GM12878 (cell line): ENCODE measurements around the gene CNGB1. TPM values are rescaled to one million over a fixed set of nuclear protein-coding genes. Genes with fewer than 3 reads are reported as not detected.

Source experiments
- ATAC-seq: fragments of 200-7000 bp; cut with Tn5 transposase; 3 replicates; pipeline ENCODE4 v1.9.1; 2020; ENCODE audit warnings: mild to moderate bottlenecking, moderate library complexity
- BruUV-seq: library from RNA; stranded (reverse); fragments of 400-500 nt; replicated peaks from 2 replicates; lab custom pipeline; 2021; lab: Mats Ljungman, UMichigan
- CTCF ChIA-PET: fragments of 300-600 bp; sonication (Branson Sonifier 250); formaldehyde crosslinking; extraction: SDS; loops from one replicate; lab custom pipeline; 2021; ENCODE audit warnings: inconsistent platforms; lab: Yijun Ruan, JAX
- POLR2A ChIA-PET: fragments of 350-600 bp; formaldehyde crosslinking; extraction: SDS; loops from one replicate; lab custom pipeline; 2021; ENCODE audit warnings: inconsistent platforms; lab: Charles Lee
- RAD21 ChIA-PET: fragments of 300-600 bp; sonication (Branson Sonifier 250); formaldehyde crosslinking; loops from one replicate; lab custom pipeline; 2023; ENCODE audit warnings: antibody characterized with exemption; ENCODE audit not compliant: unreplicated experiment; lab: Charles Lee
- SMC1A ChIA-PET: fragments of 300-600 bp; sonication (Branson Sonifier 250); formaldehyde crosslinking; loops from one replicate; lab custom pipeline; 2023; ENCODE audit not compliant: unreplicated experiment, uncharacterized antibody; lab: Charles Lee
- DNase-seq: peaks from one replicate; pipeline ENCODE4 v3.0.0-alpha.2; 2011; ENCODE audit warnings: low read depth, low spot score
- FAIRE-seq: peaks from 3 replicates; lab custom pipeline; 2011; peaks lifted over from hg19 to GRCh38; lab: Jason Lieb, UNC
- H2AFZ ChIP-seq: 2 replicates; pipeline ENCODE4 v1.6.0; 2011; ENCODE audit warnings: low read depth, low read length, control low read depth; ENCODE audit not compliant: control insufficient read depth
- H3K27ac ChIP-seq: 2 replicates; pipeline ENCODE4 v1.5.1; 2011; ENCODE audit warnings: control low read depth; ENCODE audit not compliant: control insufficient read depth, insufficient read depth
- H3K27me3 ChIP-seq, 2 experiments: replicated peaks in 1 of 2; 2 replicates each; pipeline versions ENCODE4 v1.6.0 to v1.6.1; 2011; ENCODE audit warnings: low read length in 1 of 2; ENCODE audit not compliant: control insufficient read depth in 2 of 2, insufficient read depth in 2 of 2
- H3K36me3 ChIP-seq, 2 experiments: 2 replicates each; pipeline ENCODE4 v1.5.1; 2011; ENCODE audit warnings: low read length in 1 of 2; ENCODE audit not compliant: control insufficient read depth in 2 of 2, insufficient read depth in 2 of 2
- H3K4me1 ChIP-seq: 2 replicates; pipeline ENCODE4 v1.6.1; 2011; ENCODE audit warnings: mild to moderate bottlenecking, low read length, moderate library complexity, mixed read lengths; ENCODE audit not compliant: control insufficient read depth, insufficient read depth
- H3K4me2 ChIP-seq: 2 replicates; pipeline ENCODE4 v1.6.0; 2011; ENCODE audit warnings: control low read depth; ENCODE audit not compliant: control insufficient read depth, insufficient read depth
- H3K4me3 ChIP-seq: fragments of 200-600 bp; sonication (generic); 2 replicates; pipeline ENCODE4 v1.5.1; 2016
- H3K79me2 ChIP-seq: 2 replicates; pipeline ENCODE4 v1.6.0; 2011; ENCODE audit warnings: low read length; ENCODE audit not compliant: control insufficient read depth, insufficient read depth
- H3K9ac ChIP-seq: 2 replicates; pipeline ENCODE4 v1.8.0; 2011; ENCODE audit warnings: low read length, control low read depth, mixed read lengths; ENCODE audit not compliant: control insufficient read depth, insufficient read depth
- H3K9me3 ChIP-seq: replicated peaks from 3 replicates; pipeline ENCODE4 v1.5.1; 2011; ENCODE audit warnings: mild to moderate bottlenecking, low read length; ENCODE audit not compliant: control insufficient read depth, insufficient read depth
- H4K20me1 ChIP-seq: 2 replicates; pipeline ENCODE4 v1.6.0; 2011; ENCODE audit not compliant: control insufficient read depth, insufficient read depth
- ATF7 ChIP-seq: fragments of 450-650 bp; IDR thresholded peaks from 2 replicates; pipeline ENCODE4 v1.6.1; 2016; ENCODE audit warnings: low read depth, mild to moderate bottlenecking
- BCL11A ChIP-seq: IDR thresholded peaks from 2 replicates; pipeline ENCODE4 v1.6.1; 2011; ENCODE audit warnings: low read depth, low read length
- BMI1 ChIP-seq: fragments of 450-650 bp; IDR thresholded peaks from 2 replicates; pipeline ENCODE4 v1.6.1; 2016; ENCODE audit warnings: mild to moderate bottlenecking, moderate library complexity, borderline replicate concordance
- CHD2 ChIP-seq: IDR thresholded peaks from 2 replicates; pipeline ENCODE4 v1.6.1; 2011; ENCODE audit warnings: low read depth, low read length, improper control_type of control experiment, borderline replicate concordance
- MEF2A ChIP-seq: IDR thresholded peaks from 2 replicates; pipeline ENCODE4 v1.6.1; 2011; ENCODE audit warnings: low read depth, mild to moderate bottlenecking, low read length, moderate library complexity; ENCODE audit not compliant: insufficient read depth
- MXI1 ChIP-seq: fragments of 150-350 bp; IDR thresholded peaks from 2 replicates; pipeline ENCODE4 v1.6.1; 2011; ENCODE audit warnings: low read depth, mild to moderate bottlenecking, inconsistent platforms, low read length, improper control_type of control experiment
- RCOR1 ChIP-seq: conservative IDR thresholded peaks from 2 replicates; pipeline ENCODE4 v1.6.1; 2012; ENCODE audit warnings: low read depth, low read length, improper control_type of control experiment
- SMC3 ChIP-seq: IDR thresholded peaks from 2 replicates; pipeline ENCODE4 v1.6.1; 2011; ENCODE audit warnings: low read length, improper control_type of control experiment, borderline replicate concordance
- SREBF1 ChIP-seq: IDR thresholded peaks from 2 replicates; pipeline ENCODE4 v1.6.1; 2012; ENCODE audit warnings: mild to moderate bottlenecking, low read length
- SRF ChIP-seq, 2 experiments: IDR thresholded peaks; 2 replicates each; pipeline ENCODE4 v1.6.1; 2011; ENCODE audit warnings: low read depth in 2 of 2, low read length in 2 of 2, mild to moderate bottlenecking in 1 of 2, moderate library complexity in 1 of 2
- SUZ12 ChIP-seq: fragments of 200-600 bp; sonication (generic); IDR thresholded peaks from one replicate; pipeline ENCODE4 v1.6.1; 2018; ENCODE audit warnings: antibody characterized with exemption, mild to moderate bottlenecking; ENCODE audit not compliant: unreplicated experiment
- YBX1 ChIP-seq: fragments of 450-650 bp; IDR thresholded peaks from 2 replicates; pipeline ENCODE4 v1.6.1; 2016; ENCODE audit warnings: antibody characterized with exemption
- WGBS: methylation state at CpG from one replicate; pipeline ENCODE4 v1.1.6; 2016; ENCODE audit warnings: low lambda C conversion rate; ENCODE audit not compliant: insufficient replicate concordance, insufficient coverage; ENCODE audit errors: missing lambda C conversion rate; 5-methylcytosine and 5-hydroxymethylcytosine counted together
- in situ Hi-C: fragments of 300-500 bp; cut with MboI; formaldehyde crosslinking; loops from 9 replicates; pipeline ENCODE4 v1.14.3; 2018; ENCODE audit warnings: mixed read lengths
- intact Hi-C: fragments of 100-400 bp; cut with micrococcal nuclease; formaldehyde crosslinking; loops from one replicate; pipeline ENCODE4 v1.14.2; 2022; ENCODE audit not compliant: unreplicated experiment
- polyA plus RNA-seq, 11 experiments: library from polyadenylated mRNA; depleted of rRNA in 4 of 11; unstranded in 6 of 11; stranded (reverse) in 5 of 11; fragments of >200 nt; fragmentation: Nextera tagmentation in 4 of 11; fragmentation: Illumina TruSeq in 1 of 11; extraction: Ambion mirVana in 4 of 11; extraction: Trizol in 1 of 11; gene quantifications; 1 replicate in 1 of 11; 2 replicates in 10 of 11; pipeline versions ENCODE4 v1.2.1 to v1.2.3, GENCODE V29; 2011 to 2016; ENCODE audit warnings: inconsistent platforms in 2 of 11, missing spikeins in 2 of 11, low read depth in 1 of 11
- total RNA-seq, 4 experiments: library from RNA; depleted of rRNA in 3 of 4; stranded (reverse); fragments of >200 nt in 3 of 4; fragmentation: Illumina TruSeq in 1 of 4; extraction: Trizol in 1 of 4; gene quantifications; 2 replicates each; pipeline versions ENCODE4 v1.2.1 to v1.2.3, GENCODE V29; 2013 to 2021
- TF ChIP-seq, protein P1 (sequence below): fragments of 450-650 bp; IDR thresholded peaks from 2 replicates; pipeline ENCODE4 v1.6.1; 2018; ENCODE audit warnings: borderline replicate concordance, mild to moderate bottlenecking; ENCODE audit not compliant: partially characterized antibody

CNGB1 gene
- total and polyA plus RNA-seq, 10 of the 15 experiments (the other 5 are each of a cell fraction or from before 2014, with no cell fraction given), result 0.03 TPM; not detected in 9

DNA sequence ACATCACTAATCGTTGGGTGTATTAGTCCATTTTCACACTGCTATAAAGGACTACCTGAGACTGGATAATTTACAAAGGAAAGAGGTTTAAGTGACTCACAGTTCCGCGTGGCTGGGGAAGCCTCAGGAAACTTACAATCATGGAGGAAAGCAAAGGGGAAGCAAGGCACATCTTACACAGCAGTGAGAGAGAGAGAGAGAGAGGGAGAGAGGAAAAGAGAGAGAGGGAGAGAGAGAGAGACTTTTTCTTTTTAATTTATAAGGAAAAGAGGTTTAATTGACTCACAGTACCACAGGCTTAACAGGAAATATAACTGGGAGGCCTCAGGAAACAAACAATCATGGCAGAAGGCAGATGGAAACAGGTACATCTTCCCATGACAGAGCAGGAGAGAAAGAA, 41.7 kb downstream of the CNGB1 start (continued):
- TF ChIP-seq SRF (IDR thresholded peaks at IDR 0.05; ENCODE audit: low read depth in 2 of 2, low read length in 2 of 2) (no peak), MEF2A (no peak)
- TF ChIP-seq, all 136 proteins: peak for 0

DNA sequence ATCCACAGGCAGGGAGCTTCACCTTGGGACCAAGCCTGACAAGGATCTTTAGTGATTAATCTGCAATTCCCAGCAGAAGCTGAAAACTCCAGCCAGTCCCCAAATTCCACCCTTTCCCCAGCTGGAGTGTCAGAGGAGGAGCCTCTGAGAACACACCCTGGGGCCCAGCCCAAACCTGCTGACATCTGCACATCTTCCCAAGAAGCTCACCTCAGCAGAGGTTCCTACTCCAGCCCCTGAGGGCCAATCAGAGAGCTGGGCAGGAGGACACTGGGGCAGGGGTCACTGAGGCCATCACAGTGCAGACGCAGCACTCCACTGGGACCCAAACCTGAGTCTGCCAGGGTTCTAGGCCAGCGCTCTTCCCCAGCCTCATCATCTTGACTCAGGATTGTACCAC, 44.9 kb downstream of the CNGB1 start:
- FAIRE-seq, result no peak
- no peak overlapping the region for H3K4me3 ChIP-seq
- TF ChIP-seq SMC3 (no peak), SUZ12 (no peak)
- TF ChIP-seq, all 136 proteins: peak for 0
- intact Hi-C loops (no loop called here), in situ Hi-C loops (no loop called here)
- SMC1A ChIA-PET, result no interaction called here
- H3K79me2 ChIP-seq, result no peaks in the 10 kb centered on the region
- no TSS peak for BruUV-seq
- H3K27ac ChIP-seq, result no peak overlapping the region
- RAD21 ChIA-PET, result no interaction called here
- no peak overlapping the region for H2AFZ ChIP-seq
- DNase-seq (no peak), ATAC-seq (no peak)
- no peaks in the 10 kb centered on the region for H3K9me3 ChIP-seq
- H3K27me3 ChIP-seq, result no peaks in the 10 kb centered on the region; a peak in 2 of 4 replicates
- no peak overlapping the region for H3K9ac ChIP-seq
- WGBS, result 8% methylated on average over 2 of the region's 2 CpGs
- H3K4me1 ChIP-seq, result no peaks in the 10 kb centered on the region
- no peaks in the 10 kb centered on the region for H3K36me3 ChIP-seq
- H4K20me1 ChIP-seq, result no peaks in the 10 kb centered on the region; the same call in 1 of the 2 replicates
- POLR2A ChIA-PET, result no interaction called here
- CTCF ChIA-PET, result interaction anchor here (1.0 kb wide), 1 partner anchor 27 kb away, joined by 3 read pairs; no protein-coding TSS in a partner anchor
- H3K4me2 ChIP-seq, result no peak overlapping the region

GRCh38 chr16:57925310-57925709, 45.6 kb downstream of the CNGB1 start:
- Histone ChIP-seq H3K9ac (no peak overlapping the region), H2AFZ (no peak overlapping the region), H3K36me3 (no peaks in the 10 kb centered on the region), H3K27me3 (no peaks in the 10 kb centered on the region; a peak in 2 of 4 replicates), H3K27ac (no peak overlapping the region), H3K4me2 (no peak overlapping the region), H3K4me1 (no peaks in the 10 kb centered on the region), H3K4me3 (no peak overlapping the region), H4K20me1 (no peaks in the 10 kb centered on the region; the same call in 1 of the 2 replicates), H3K9me3 (no peaks in the 10 kb centered on the region), H3K79me2 (no peaks in the 10 kb centered on the region)
- ChIA-PET CTCF (interaction anchor here (0.6 to 1.0 kb wide), 2 partner anchors 26 to 1551 kb away, joined by 3 read pairs; no protein-coding TSS in a partner anchor), POLR2A (no interaction called here), RAD21 (no interaction called here), SMC1A (no interaction called here)
- 7% methylated on average over 3 of the region's 3 CpGs for WGBS
- DNase-seq (no peak), ATAC-seq (no peak), FAIRE-seq (no peak)
- BruUV-seq, result no TSS peak
- intact Hi-C loops, result no loop called here
- in situ Hi-C loops, result no loop called here
- TF ChIP-seq BMI1 (no peak), BCL11A (no peak), CHD2 (no peak), SRF (IDR thresholded peaks at IDR 0.05; ENCODE audit: low read depth in 2 of 2, low read length in 2 of 2) (no peak), MXI1 (no peak), SREBF1 (no peak), RCOR1 (no peak), ATF7 (no peak), YBX1 (no peak)
- TF ChIP-seq, protein P1, sequence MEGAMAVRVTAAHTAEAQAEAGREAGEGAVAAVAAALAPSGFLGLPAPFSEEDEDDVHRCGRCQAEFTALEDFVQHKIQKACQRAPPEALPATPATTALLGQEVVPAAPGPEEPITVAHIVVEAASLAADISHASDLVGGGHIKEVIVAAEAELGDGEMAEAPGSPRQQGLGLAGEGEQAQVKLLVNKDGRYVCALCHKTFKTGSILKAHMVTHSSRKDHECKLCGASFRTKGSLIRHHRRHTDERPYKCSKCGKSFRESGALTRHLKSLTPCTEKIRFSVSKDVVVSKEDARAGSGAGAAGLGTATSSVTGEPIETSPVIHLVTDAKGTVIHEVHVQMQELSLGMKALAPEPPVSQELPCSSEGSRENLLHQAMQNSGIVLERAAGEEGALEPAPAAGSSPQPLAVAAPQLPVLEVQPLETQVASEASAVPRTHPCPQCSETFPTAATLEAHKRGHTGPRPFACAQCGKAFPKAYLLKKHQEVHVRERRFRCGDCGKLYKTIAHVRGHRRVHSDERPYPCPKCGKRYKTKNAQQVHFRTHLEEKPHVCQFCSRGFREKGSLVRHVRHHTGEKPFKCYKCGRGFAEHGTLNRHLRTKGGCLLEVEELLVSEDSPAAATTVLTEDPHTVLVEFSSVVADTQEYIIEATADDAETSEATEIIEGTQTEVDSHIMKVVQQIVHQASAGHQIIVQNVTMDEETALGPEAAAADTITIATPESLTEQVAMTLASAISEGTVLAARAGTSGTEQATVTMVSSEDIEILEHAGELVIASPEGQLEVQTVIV, result no peak
